K562 (cell line): ENCODE results near the gene ASB7. TPM values are rescaled to one million over a fixed set of nuclear protein-coding genes. Genes with fewer than 3 reads are reported as not detected.

Experiments used
- ATAC-seq: fragments of 200-7000 bp; cut with Tn5 transposase; 3 replicates; pipeline ENCODE4 v1.9.1; 2020; ENCODE audit warnings: moderate library complexity
- BruUV-seq: library from RNA; stranded (reverse); fragments of 400-500 nt; replicated peaks from 2 replicates; lab custom pipeline; 2021; lab: Mats Ljungman, UMichigan
- CTCF ChIA-PET: fragments of 300-600 bp; formaldehyde crosslinking; extraction: SDS; loops from one replicate; lab custom pipeline; 2021; ENCODE audit warnings: low intra/inter-chr PET ratio; lab: Yijun Ruan, JAX
- POLR2A ChIA-PET: fragments of 300-600, 350-650 bp; sonication (Branson Sonifier 250); formaldehyde crosslinking; extraction: SDS; loops from one replicate; lab custom pipeline; 2021; ENCODE audit warnings: antibody characterized with exemption, inconsistent platforms; lab: Yijun Ruan, JAX
- DNase-seq, 4 experiments: peaks; one replicate each; pipeline versions ENCODE4 v3.0.0 to v3.0.0-alpha.2; 2011 to 2018; ENCODE audit warnings: low spot score in 3 of 4, mixed read lengths in 3 of 4; ENCODE audit errors: extremely low read depth in 1 of 4
- FAIRE-seq: peaks from 2 replicates; lab custom pipeline; 2011; peaks lifted over from hg19 to GRCh38; lab: Jason Lieb, UNC
- H2AFZ ChIP-seq: 2 replicates; pipeline ENCODE4 v1.6.0; 2011; ENCODE audit warnings: low read depth, low read length, control low read depth, inconsistent platforms
- H3K27ac ChIP-seq: fragments of 200-600 bp; 3 replicates; pipeline ENCODE4 v1.8.0; 2011; ENCODE audit warnings: low read depth, mild to moderate bottlenecking, control low read depth, inconsistent platforms, low read length, moderate library complexity, mixed read lengths; ENCODE audit errors: extremely low read depth
- H3K27me3 ChIP-seq, 2 experiments: fragments of 300-600 bp in 1 of 2; 2 replicates in 1 of 2; 3 replicates in 1 of 2; pipeline versions ENCODE4 v1.6.0 to v1.8.0; 2011; ENCODE audit warnings: inconsistent platforms in 2 of 2, low read length in 2 of 2, mild to moderate bottlenecking in 1 of 2, mixed read lengths in 1 of 2, moderate library complexity in 1 of 2; ENCODE audit not compliant: control insufficient read depth in 2 of 2, insufficient read depth in 2 of 2
- H3K36me3 ChIP-seq: fragments of 300-600 bp; 3 replicates; pipeline ENCODE4 v1.8.0; 2011; ENCODE audit warnings: mild to moderate bottlenecking, low read length, inconsistent platforms; ENCODE audit not compliant: control insufficient read depth, insufficient read depth
- H3K4me1 ChIP-seq, 2 experiments: fragments of 200-600 bp in 1 of 2; replicated peaks in 1 of 2; 2 replicates in 1 of 2; 3 replicates in 1 of 2; pipeline versions ENCODE4 v1.5.1 to v1.8.0; 2011; ENCODE audit warnings: inconsistent platforms in 2 of 2, low read length in 2 of 2, mild to moderate bottlenecking in 1 of 2, mixed read lengths in 1 of 2, moderate library complexity in 1 of 2; ENCODE audit not compliant: control insufficient read depth in 2 of 2, insufficient read depth in 2 of 2
- H3K4me2 ChIP-seq: 2 replicates; pipeline ENCODE4 v1.6.1; 2011; ENCODE audit warnings: low read length, control low read depth, inconsistent platforms, mixed read lengths; ENCODE audit not compliant: insufficient read depth
- H3K4me3 ChIP-seq: fragments of 200-600 bp; sonication (generic), shearing (Covaris generic); 2 replicates; pipeline ENCODE4 v1.5.1; 2016; ENCODE audit warnings: control low read depth, inconsistent platforms
- H3K79me2 ChIP-seq: fragments of 200-600 bp; 3 replicates; pipeline ENCODE4 v1.8.0; 2011; ENCODE audit warnings: low read length, inconsistent platforms; ENCODE audit not compliant: control insufficient read depth, insufficient read depth
- H3K9ac ChIP-seq, 2 experiments: 2 replicates each; pipeline versions ENCODE4 v1.6.0 to v1.6.1; 2011; ENCODE audit warnings: low read depth in 2 of 2, low read length in 2 of 2, control low read depth in 1 of 2, inconsistent platforms in 1 of 2, mild to moderate bottlenecking in 1 of 2, mixed read lengths in 1 of 2; ENCODE audit not compliant: insufficient read depth in 1 of 2
- H3K9me1 ChIP-seq: one replicate; pipeline ENCODE4 v1.6.0; 2011; ENCODE audit warnings: inconsistent platforms, mild to moderate bottlenecking, low read length, moderate library complexity; ENCODE audit not compliant: control insufficient read depth, insufficient read depth
- H3K9me3 ChIP-seq: replicated peaks from 2 replicates; pipeline ENCODE4 v1.5.1; 2011; ENCODE audit warnings: low read depth, low read length, inconsistent platforms; ENCODE audit not compliant: control insufficient read depth, insufficient read depth
- H4K20me1 ChIP-seq: replicated peaks from 2 replicates; pipeline ENCODE4 v1.6.1; 2011; ENCODE audit warnings: low read length, inconsistent platforms, mixed read lengths; ENCODE audit not compliant: control insufficient read depth, insufficient read depth
- EWSR1 ChIP-seq: fragments of 450-650 bp; IDR thresholded peaks from 2 replicates; pipeline ENCODE4 v1.6.1; 2018; ENCODE audit warnings: borderline replicate concordance, mild to moderate bottlenecking, low read depth, moderate library complexity; ENCODE audit not compliant: partially characterized antibody
- FOXK2 ChIP-seq, 2 experiments: fragments of 450-650 bp; IDR thresholded peaks in 1 of 2; conservative IDR thresholded peaks in 1 of 2; 2 replicates each; pipeline ENCODE4 v1.6.1; 2016; ENCODE audit warnings: low read depth in 2 of 2, mild to moderate bottlenecking in 1 of 2
- LCOR ChIP-seq: sonication (generic); formaldehyde crosslinking; IDR thresholded peaks from 2 replicates; pipeline ENCODE4 v1.8.0; 2022; ENCODE audit warnings: mild to moderate bottlenecking, missing genetic modification reagents
- MEF2A ChIP-seq: IDR thresholded peaks from 2 replicates; pipeline ENCODE4 v1.6.1; 2011; ENCODE audit warnings: low read depth, mild to moderate bottlenecking, low read length, moderate library complexity; ENCODE audit not compliant: control insufficient read depth
- POU5F1 ChIP-seq: fragments of 150-350 bp; IDR thresholded peaks from 2 replicates; pipeline ENCODE4 v1.6.1; 2014; ENCODE audit warnings: borderline replicate concordance, low read length, low read depth, mild to moderate bottlenecking; ENCODE audit not compliant: partially characterized antibody
- TEAD4 ChIP-seq, 2 experiments: sonication (generic) in 1 of 2; formaldehyde crosslinking in 1 of 2; IDR thresholded peaks; 2 replicates each; pipeline versions ENCODE4 v1.6.1 to v1.8.0; 2012 to 2022; ENCODE audit warnings: borderline replicate concordance in 1 of 2, inconsistent platforms in 1 of 2, low read length in 1 of 2, mild to moderate bottlenecking in 1 of 2, missing genetic modification reagents in 1 of 2
- TOE1 ChIP-seq, 2 experiments: fragments of 450-650 bp in 1 of 2; sonication (generic) in 1 of 2; formaldehyde crosslinking in 1 of 2; IDR thresholded peaks; 2 replicates each; pipeline versions ENCODE4 v1.7.1 to v1.8.0; 2016 to 2022; ENCODE audit warnings: borderline replicate concordance in 2 of 2, mild to moderate bottlenecking in 2 of 2, antibody characterized with exemption in 1 of 2, inconsistent platforms in 1 of 2, low read depth in 1 of 2, missing genetic modification reagents in 1 of 2, moderate library complexity in 1 of 2
- ZC3H11A ChIP-seq: IDR thresholded peaks from 2 replicates; pipeline ENCODE4 v1.6.1; 2012; ENCODE audit warnings: low read depth, low read length, improper control_type of control experiment
- whole genome bisulfite sequencing: fragments of 100-300 bp; shearing (Covaris generic); methylation state at CpG from one replicate; pipeline ENCODE4 v1.1.6; 2016; ENCODE audit warnings: low coverage, mixed read lengths; ENCODE audit not compliant: insufficient coverage; ENCODE audit errors: missing lambda C conversion rate; 5-methylcytosine and 5-hydroxymethylcytosine counted together
- in situ Hi-C: fragments of 300-500 bp; cut with MboI; formaldehyde crosslinking; loops from 4 replicates; pipeline ENCODE4 v1.15.0; 2018; ENCODE audit warnings: inconsistent platforms, mixed read lengths
- intact Hi-C: fragments of 100-400 bp; cut with micrococcal nuclease; formaldehyde crosslinking; loops from 2 replicates; pipeline ENCODE4 v1.14.2; 2022
- polyA plus RNA-seq, 8 experiments: library from polyadenylated mRNA; depleted of rRNA in 4 of 8; stranded (reverse) in 5 of 8; unstranded in 3 of 8; fragments of >200 nt; fragmentation: Nextera tagmentation in 2 of 8; fragmentation: Illumina TruSeq in 1 of 8; extraction: Ambion mirVana in 2 of 8; extraction: Trizol in 1 of 8; gene quantifications; 2 replicates each; pipeline versions ENCODE4 v1.2.1 to v1.2.3, GENCODE V29; 2011 to 2014; ENCODE audit warnings: inconsistent platforms in 1 of 8, missing spikeins in 1 of 8
- total RNA-seq, 7 experiments: library from RNA; depleted of rRNA in 6 of 7; stranded (reverse); fragments of >200 nt in 6 of 7; fragmentation: Illumina TruSeq in 2 of 7; extraction: Trizol in 2 of 7; gene quantifications; 2 replicates each; pipeline versions ENCODE4 v1.2.1 to v1.2.3, GENCODE V29; 2011 to 2021; ENCODE audit warnings: low replicate concordance in 1 of 7
- TF ChIP-seq, protein P1 (sequence below): fragments of 250-450 bp; sonication (Bioruptor Pico); IDR thresholded peaks from 2 replicates; pipeline ENCODE4 v1.5.1; 2021; ENCODE audit warnings: mild to moderate bottlenecking
- TF ChIP-seq, protein P2 (sequence below): sonication (generic); formaldehyde crosslinking; IDR thresholded peaks from 2 replicates; pipeline ENCODE4 v1.8.0; 2022; ENCODE audit warnings: missing genetic modification reagents, mild to moderate bottlenecking, moderate library complexity, borderline replicate concordance
- TF ChIP-seq, protein P3 (sequence below): fragments of 450-650 bp; formaldehyde crosslinking; IDR thresholded peaks from 2 replicates; pipeline ENCODE4 v1.4.0; 2020; ENCODE audit warnings: mild to moderate bottlenecking, moderate library complexity

ASB7 gene
- total and polyA plus RNA-seq, 9 of the 15 experiments (the other 6 are each of a cell fraction or from before 2014, with no cell fraction given): 1.8 to 10.1 (median 6.8) TPM

DNA sequence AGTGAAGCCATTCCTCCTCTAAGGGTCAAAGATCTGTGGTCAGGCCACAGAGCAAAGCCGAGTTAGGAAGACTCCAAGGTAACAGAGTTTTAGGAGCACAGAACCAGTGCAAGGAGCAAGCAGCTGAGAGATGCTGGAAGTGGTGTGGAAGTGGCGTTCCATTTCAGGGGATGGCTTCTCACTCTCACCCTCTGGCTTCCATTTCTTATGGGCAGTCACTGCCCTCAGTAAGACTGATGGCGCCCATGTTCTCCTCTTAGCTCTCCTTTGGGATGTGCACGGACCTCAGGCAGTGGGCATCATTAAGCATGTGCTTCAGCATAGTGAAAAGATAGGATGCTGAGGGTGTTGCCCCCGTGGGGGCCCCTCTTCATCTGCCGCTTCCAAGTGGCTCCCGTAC lies 90.3 kb downstream of the ASB7 start:
- H3K4me2 ChIP-seq: no peak overlapping the region
- no peak overlapping the region for H2AFZ ChIP-seq
- ChIA-PET POLR2A (interaction anchor here (0.5 kb wide), 1 partner anchor 10 kb away, joined by 3 read pairs; no protein-coding TSS in a partner anchor), CTCF (no interaction called here)
- no peaks in the 10 kb centered on the region for H3K4me1 ChIP-seq
- TF ChIP-seq, protein P1, sequence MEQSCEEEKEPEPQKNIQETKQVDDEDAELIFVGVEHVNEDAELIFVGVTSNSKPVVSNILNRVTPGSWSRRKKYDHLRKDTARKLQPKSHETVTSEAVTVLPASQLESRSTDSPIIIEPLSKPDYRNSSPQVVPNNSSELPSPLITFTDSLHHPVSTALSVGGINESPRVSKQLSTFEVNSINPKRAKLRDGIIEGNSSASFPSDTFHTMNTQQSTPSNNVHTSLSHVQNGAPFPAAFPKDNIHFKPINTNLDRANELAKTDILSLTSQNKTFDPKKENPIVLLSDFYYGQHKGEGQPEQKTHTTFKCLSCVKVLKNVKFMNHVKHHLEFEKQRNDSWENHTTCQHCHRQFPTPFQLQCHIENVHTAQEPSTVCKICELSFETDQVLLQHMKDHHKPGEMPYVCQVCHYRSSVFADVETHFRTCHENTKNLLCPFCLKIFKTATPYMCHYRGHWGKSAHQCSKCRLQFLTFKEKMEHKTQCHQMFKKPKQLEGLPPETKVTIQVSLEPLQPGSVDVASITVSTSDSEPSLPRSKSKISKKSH (CRISPR knock-in tag): no peak
- TF ChIP-seq POU5F1: no peak
- no peak for TF ChIP-seq LCOR (CRISPR knock-in tag)
- TF ChIP-seq TOE1 (IDR thresholded peaks at IDR 0.05; ENCODE audit: borderline replicate concordance): no peak
- no peak for TF ChIP-seq TOE1 (CRISPR knock-in tag; IDR thresholded peaks at IDR 0.05; ENCODE audit: borderline replicate concordance, low read depth)
- no peak for TF ChIP-seq ZC3H11A
- TF ChIP-seq EWSR1: no peak
- TF ChIP-seq, protein P2, sequence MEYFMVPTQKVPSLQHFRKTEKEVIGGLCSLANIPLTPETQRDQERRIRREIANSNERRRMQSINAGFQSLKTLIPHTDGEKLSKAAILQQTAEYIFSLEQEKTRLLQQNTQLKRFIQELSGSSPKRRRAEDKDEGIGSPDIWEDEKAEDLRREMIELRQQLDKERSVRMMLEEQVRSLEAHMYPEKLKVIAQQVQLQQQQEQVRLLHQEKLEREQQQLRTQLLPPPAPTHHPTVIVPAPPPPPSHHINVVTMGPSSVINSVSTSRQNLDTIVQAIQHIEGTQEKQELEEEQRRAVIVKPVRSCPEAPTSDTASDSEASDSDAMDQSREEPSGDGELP (CRISPR knock-in tag): no peak
- TF ChIP-seq TEAD4 (IDR thresholded peaks at IDR 0.05; ENCODE audit: low read length): no peak
- no peak for TF ChIP-seq TEAD4 (CRISPR knock-in tag; IDR thresholded peaks at IDR 0.05; ENCODE audit: borderline replicate concordance)
- no peak for TF ChIP-seq MEF2A
- TF ChIP-seq, protein P3, sequence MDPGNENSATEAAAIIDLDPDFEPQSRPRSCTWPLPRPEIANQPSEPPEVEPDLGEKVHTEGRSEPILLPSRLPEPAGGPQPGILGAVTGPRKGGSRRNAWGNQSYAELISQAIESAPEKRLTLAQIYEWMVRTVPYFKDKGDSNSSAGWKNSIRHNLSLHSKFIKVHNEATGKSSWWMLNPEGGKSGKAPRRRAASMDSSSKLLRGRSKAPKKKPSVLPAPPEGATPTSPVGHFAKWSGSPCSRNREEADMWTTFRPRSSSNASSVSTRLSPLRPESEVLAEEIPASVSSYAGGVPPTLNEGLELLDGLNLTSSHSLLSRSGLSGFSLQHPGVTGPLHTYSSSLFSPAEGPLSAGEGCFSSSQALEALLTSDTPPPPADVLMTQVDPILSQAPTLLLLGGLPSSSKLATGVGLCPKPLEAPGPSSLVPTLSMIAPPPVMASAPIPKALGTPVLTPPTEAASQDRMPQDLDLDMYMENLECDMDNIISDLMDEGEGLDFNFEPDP (CRISPR knock-in tag): no peak
- TF ChIP-seq FOXK2 (conservative IDR thresholded peaks at IDR 0.05 in 1 of 2, IDR thresholded peaks at IDR 0.05 in 1 of 2; ENCODE audit: low read depth in 2 of 2): no peak
- H3K9me3 ChIP-seq: no peaks in the 10 kb centered on the region
- H4K20me1 ChIP-seq: no peaks in the 10 kb centered on the region
- in situ Hi-C loops: no loop called here
- FAIRE-seq (no peak), ATAC-seq (no peak), DNase-seq (no peak)
- H3K27me3 ChIP-seq: peaks cover 7 to 42% of the 10 kb centered on the region in 2 experiments
- peaks cover 3% of the 10 kb centered on the region for H3K9me1 ChIP-seq
- BruUV-seq: no TSS peak
- H3K9ac ChIP-seq: no peak overlapping the region
- no peaks in the 10 kb centered on the region for H3K79me2 ChIP-seq
- WGBS: 0% methylated on average over 7 of the region's 7 CpGs
- no peaks in the 10 kb centered on the region for H3K36me3 ChIP-seq
- H3K4me3 ChIP-seq: no peak overlapping the region
- H3K27ac ChIP-seq: no peak overlapping the region
- intact Hi-C loops: no loop called here
